Measurements from ENCODE around the gene TBC1D9. TPM values are rescaled to one million over a fixed set of nuclear protein-coding genes. Genes with fewer than 3 reads are reported as not detected.

TBC1D9 gene
- total RNA-seq, 4 donors from 2014 or later, result 1.5 to 3.5 (median 2.2) TPM

DNA sequence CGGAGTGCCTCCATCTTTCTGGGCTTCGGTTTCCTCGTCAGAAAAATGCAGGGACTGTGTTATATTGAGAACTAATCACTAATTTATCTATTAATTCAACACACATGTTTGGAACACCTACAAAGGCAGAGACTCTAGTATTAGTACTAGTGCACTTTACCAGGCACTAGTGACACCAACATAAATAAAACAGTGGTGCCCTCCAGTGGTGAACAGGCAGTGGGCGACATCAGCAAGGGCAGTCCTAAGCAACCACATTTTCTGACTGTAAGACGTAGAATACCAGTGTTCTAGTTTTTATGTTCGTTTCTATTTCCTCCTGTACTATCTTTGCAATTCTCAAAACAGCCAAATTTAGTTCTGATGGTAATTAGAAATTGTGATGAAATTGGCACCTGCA is 118.3 kb downstream of the TBC1D9 start:
- ATAC-seq (no peak), DNase-seq (no peak)
- no peaks in the 10 kb centered on the region for H3K27me3 ChIP-seq
- H3K9me3 ChIP-seq, result no peaks in the 10 kb centered on the region
- H3K4me3 ChIP-seq, result no peak overlapping the region
- no peak overlapping the region for H3K27ac ChIP-seq
- H3K4me1 ChIP-seq, result no peaks in the 10 kb centered on the region
- H3K36me3 ChIP-seq, result no peaks in the 10 kb centered on the region
- no peak for TF ChIP-seq POLR2A (IDR thresholded peaks at IDR 0.05)
- peak in 1 of 5 experiments; percentile 28 for TF ChIP-seq CTCF (IDR thresholded peaks at IDR 0.05 in 4 of 5, conservative IDR thresholded peaks at IDR 0.05 in 1 of 5)
- intact Hi-C loops (cut with DNase I; ENCODE audit: low total_unique reads) (no loop called here), in situ Hi-C loops (cut with MboI; ENCODE audit: low sequenced_read_pairs in 4 of 4) (no loop called here)

GRCh38 chr4:140635606-140636005 is 120.6 kb downstream of the TBC1D9 start:
- TF ChIP-seq POLR2A (IDR thresholded peaks at IDR 0.05) (no peak), CTCF (IDR thresholded peaks at IDR 0.05 in 4 of 5, conservative IDR thresholded peaks at IDR 0.05 in 1 of 5) (no peak)
- intact Hi-C loops (cut with DNase I; ENCODE audit: low total_unique reads) (no loop called here), in situ Hi-C loops (cut with MboI; ENCODE audit: low sequenced_read_pairs in 4 of 4) (no loop called here)
- H3K4me1 ChIP-seq, result no peaks in the 10 kb centered on the region
- DNase-seq, result no peak
- no peaks in the 10 kb centered on the region for H3K9me3 ChIP-seq
- H3K4me3 ChIP-seq, result no peak overlapping the region
- no peaks in the 10 kb centered on the region for H3K27me3 ChIP-seq
- no peak overlapping the region for H3K27ac ChIP-seq
- no peak for ATAC-seq
- no peaks in the 10 kb centered on the region for H3K36me3 ChIP-seq

- in situ Hi-C loops (cut with MboI; ENCODE audit: low sequenced_read_pairs in 4 of 4), result no loop called here
- H3K27me3 ChIP-seq, result no peaks in the 10 kb centered on the region
These were observed 122.2 kb downstream of the TBC1D9 start for GRCh38 chr4:140633951-140634350.

DNA sequence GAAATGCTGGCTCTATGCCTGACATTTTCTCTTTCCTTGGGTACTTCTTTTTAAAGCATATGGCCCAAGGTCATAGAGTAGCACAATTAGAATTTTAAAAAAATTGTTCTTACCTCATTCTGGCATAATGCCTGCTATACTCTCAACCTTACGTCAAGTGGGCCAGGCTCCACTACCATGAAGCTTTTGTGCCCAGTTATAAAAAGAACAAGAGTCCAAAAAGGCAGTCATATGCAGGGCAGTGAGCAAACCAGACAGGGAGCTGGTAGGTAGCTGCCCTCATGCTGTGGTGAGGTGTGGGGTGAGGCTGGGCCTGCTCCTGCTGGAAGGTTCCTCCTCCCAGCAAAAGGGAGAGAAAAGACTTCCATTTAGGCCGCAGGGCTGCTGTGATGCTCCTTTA is 123.1 kb downstream of the TBC1D9 start:
- Histone ChIP-seq H3K27ac (no peak overlapping the region), H3K4me3 (no peak overlapping the region), H3K9me3 (no peaks in the 10 kb centered on the region), H3K4me1 (no peaks in the 10 kb centered on the region), H3K27me3 (no peaks in the 10 kb centered on the region), H3K36me3 (no peaks in the 10 kb centered on the region)
- in situ Hi-C loops (cut with MboI; ENCODE audit: low sequenced_read_pairs in 4 of 4), result no loop called here
- TF ChIP-seq CTCF (IDR thresholded peaks at IDR 0.05 in 4 of 5, conservative IDR thresholded peaks at IDR 0.05 in 1 of 5) (no peak), POLR2A (IDR thresholded peaks at IDR 0.05) (no peak)
- no peak for DNase-seq
- intact Hi-C loops (cut with DNase I; ENCODE audit: low total_unique reads), result no loop called here
- ATAC-seq, result no peak

More at GRCh38 chr4:140633951-140634350, 122.2 kb downstream of the TBC1D9 start:
- no peaks in the 10 kb centered on the region for H3K9me3 ChIP-seq
- intact Hi-C loops (cut with DNase I; ENCODE audit: low total_unique reads), result no loop called here
- H3K27ac ChIP-seq, result no peak overlapping the region
- H3K4me3 ChIP-seq, result no peak overlapping the region
- no peak for TF ChIP-seq CTCF (IDR thresholded peaks at IDR 0.05 in 4 of 5, conservative IDR thresholded peaks at IDR 0.05 in 1 of 5)
- TF ChIP-seq POLR2A (IDR thresholded peaks at IDR 0.05), result no peak
- DNase-seq (no peak), ATAC-seq (no peak)
- no peaks in the 10 kb centered on the region for H3K4me1 ChIP-seq
- no peaks in the 10 kb centered on the region for H3K36me3 ChIP-seq

DNA sequence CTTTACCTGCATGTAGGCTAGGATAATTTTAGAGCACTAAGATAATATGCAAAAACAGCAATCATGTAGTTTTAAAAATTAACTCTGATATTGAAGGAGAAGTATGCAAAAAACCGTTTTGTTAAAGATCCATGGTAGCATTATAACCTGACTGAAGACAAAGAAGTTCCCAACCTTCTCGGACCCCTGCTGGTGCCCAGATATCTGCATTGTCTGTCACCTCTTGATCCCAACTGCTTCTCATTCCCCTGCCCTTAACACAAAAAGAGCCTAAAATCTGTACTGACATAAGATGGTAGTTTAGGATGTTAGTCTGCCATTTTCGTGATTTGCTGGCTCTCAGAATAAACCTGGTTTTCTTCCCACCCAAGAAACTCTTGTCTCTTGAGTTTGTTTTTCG is 125.9 kb downstream of the TBC1D9 start:
- no peaks in the 10 kb centered on the region for H3K4me1 ChIP-seq
- no peaks in the 10 kb centered on the region for H3K27me3 ChIP-seq
- no peak for ATAC-seq
- H3K4me3 ChIP-seq, result no peak overlapping the region
- intact Hi-C loops (cut with DNase I; ENCODE audit: low total_unique reads) (no loop called here), in situ Hi-C loops (cut with MboI; ENCODE audit: low sequenced_read_pairs in 4 of 4) (no loop called here)
- no peaks in the 10 kb centered on the region for H3K9me3 ChIP-seq
- DNase-seq, result no peak
- H3K36me3 ChIP-seq, result peaks cover 0 to 3% of the 10 kb centered on the region in 2 donors
- TF ChIP-seq CTCF (IDR thresholded peaks at IDR 0.05 in 4 of 5, conservative IDR thresholded peaks at IDR 0.05 in 1 of 5) (no peak), POLR2A (IDR thresholded peaks at IDR 0.05) (no peak)
- no peak overlapping the region for H3K27ac ChIP-seq
